GM21576 (cell line): ENCODE measurements around the gene ATP12A.

ENCODE experiments used
- ATAC-seq: cut with Tn5 transposase; IDR thresholded peaks from one replicate; pipeline ENCODE4 v1.9.1; 2021; ENCODE audit warnings: mild to moderate bottlenecking, moderate library complexity; ENCODE audit not compliant: unreplicated experiment

ATP12A gene

GRCh38 chr13:24724714-24725113 lies 44.5 kb downstream of the ATP12A start:
- no peak for ATAC-seq

- ATAC-seq, result no peak
Observed at GRCh38 chr13:24725379-24725778, 45.2 kb downstream of the ATP12A start.

GRCh38 chr13:24727731-24728601 lies 47.8 kb downstream of the ATP12A start:
- ATAC-seq, result peak; percentile 76

- ATAC-seq, result peak; percentile 74
Observed at GRCh38 chr13:24730873-24731567, 50.8 kb downstream of the ATP12A start.

- no peak for ATAC-seq
Observed at GRCh38 chr13:24734950-24735349, 54.7 kb downstream of the ATP12A start.

- ATAC-seq, result no peak
Observed at GRCh38 chr13:24737042-24737441, 56.8 kb downstream of the ATP12A start.

- no peak for ATAC-seq
Observed at GRCh38 chr13:24738366-24738847, 58.2 kb downstream of the ATP12A start.

- ATAC-seq, result no peak
Observed at GRCh38 chr13:24740014-24740890, 60.0 kb downstream of the ATP12A start.

GRCh38 chr13:24741016-24741662 lies 60.9 kb downstream of the ATP12A start:
- no peak for ATAC-seq

GRCh38 chr13:24741791-24742190 lies 61.6 kb downstream of the ATP12A start:
- no peak for ATAC-seq

- ATAC-seq, result no peak
Observed at GRCh38 chr13:24742294-24742693, 62.1 kb downstream of the ATP12A start.

GRCh38 chr13:24742977-24743376 lies 62.8 kb downstream of the ATP12A start:
- no peak for ATAC-seq

- no peak for ATAC-seq
Observed at GRCh38 chr13:24744247-24744646, 64.0 kb downstream of the ATP12A start.

- ATAC-seq, result no peak
Observed at GRCh38 chr13:24745516-24745860, 65.3 kb downstream of the ATP12A start.

GRCh38 chr13:24745861-24746617 lies 65.8 kb downstream of the ATP12A start:
- no peak for ATAC-seq

- no peak for ATAC-seq
Observed at GRCh38 chr13:24746618-24747247, 66.5 kb downstream of the ATP12A start.

- no peak for ATAC-seq
Observed at GRCh38 chr13:24747248-24748060, 67.2 kb downstream of the ATP12A start.

GRCh38 chr13:24748061-24748400 lies 67.8 kb downstream of the ATP12A start:
- ATAC-seq, result no peak

- no peak for ATAC-seq
Observed at GRCh38 chr13:24759197-24759596, 79.0 kb downstream of the ATP12A start.
